HepG2 (cell line): Measurements from ENCODE around the gene BBS12. TPM values are rescaled to one million over a fixed set of nuclear protein-coding genes. Genes with fewer than 3 reads are reported as not detected.

ENCODE experiments used
- BCLAF1 ChIP-seq: fragments of 450-650 bp; IDR thresholded peaks from 2 replicates; pipeline ENCODE4 v1.6.1; 2017; ENCODE audit warnings: mild to moderate bottlenecking
- EEA1 ChIP-seq: sonication (generic); formaldehyde crosslinking; IDR thresholded peaks from 2 replicates; pipeline ENCODE4 v1.5.1; 2020; ENCODE audit warnings: mild to moderate bottlenecking, missing genetic modification reagents, borderline replicate concordance
- GATAD2A ChIP-seq: IDR thresholded peaks from 2 replicates; pipeline ENCODE4 v1.6.1; 2016
- KLF13 ChIP-seq: sonication (generic); formaldehyde crosslinking; IDR thresholded peaks from 2 replicates; pipeline ENCODE4 v1.4.0; 2020; ENCODE audit warnings: mild to moderate bottlenecking, missing genetic modification reagents
- MAZ ChIP-seq, 2 experiments: sonication (generic) in 1 of 2; formaldehyde crosslinking in 1 of 2; IDR thresholded peaks; 2 replicates each; pipeline versions ENCODE4 v1.5.0 to v1.6.1; 2012 to 2020; ENCODE audit warnings: low read depth in 2 of 2, mild to moderate bottlenecking in 2 of 2, borderline replicate concordance in 1 of 2, improper control_type of control experiment in 1 of 2, low read length in 1 of 2, missing genetic modification reagents in 1 of 2, moderate library complexity in 1 of 2
- NCOA1 ChIP-seq: sonication (generic); formaldehyde crosslinking; IDR thresholded peaks from 2 replicates; pipeline ENCODE4 v1.9.0; 2021; ENCODE audit warnings: missing genetic modification reagents
- SOX6 ChIP-seq, 2 experiments: fragments of 450-650 bp in 1 of 2; sonication (generic) in 1 of 2; formaldehyde crosslinking in 1 of 2; IDR thresholded peaks; 2 replicates each; pipeline versions ENCODE4 v1.4.0 to v1.6.1; 2017 to 2020; ENCODE audit warnings: antibody characterized with exemption in 1 of 2, mild to moderate bottlenecking in 1 of 2, missing genetic modification reagents in 1 of 2
- SP1 ChIP-seq, 2 experiments: fragments of 450-650 bp in 1 of 2; sonication (generic) in 1 of 2; formaldehyde crosslinking in 1 of 2; IDR thresholded peaks; 2 replicates each; pipeline versions ENCODE4 v1.4.0 to v1.6.1; 2016 to 2020; ENCODE audit warnings: missing genetic modification reagents in 1 of 2
- SYNCRIP ChIP-seq: fragments of 200-400 bp; formaldehyde crosslinking; IDR thresholded peaks from 2 replicates; pipeline ENCODE4 v1.6.1; 2018; ENCODE audit warnings: mild to moderate bottlenecking, low read depth, low read length; ENCODE audit not compliant: insufficient read depth
- TAF1 ChIP-seq: sonication (generic); formaldehyde crosslinking; IDR thresholded peaks from 2 replicates; pipeline ENCODE4 v1.4.0; 2020; ENCODE audit warnings: missing genetic modification reagents
- THYN1 ChIP-seq: sonication (generic); formaldehyde crosslinking; IDR thresholded peaks from 2 replicates; pipeline ENCODE4 v1.8.1; 2023; ENCODE audit warnings: low read depth, mild to moderate bottlenecking, moderate library complexity, missing genetic modification reagents, borderline replicate concordance
- ZBTB1 ChIP-seq: sonication (generic); formaldehyde crosslinking; IDR thresholded peaks from 2 replicates; pipeline ENCODE4 v1.4.0; 2020; ENCODE audit warnings: missing genetic modification reagents, borderline replicate concordance
- ZMYM2 ChIP-seq: sonication (generic); formaldehyde crosslinking; IDR thresholded peaks from 2 replicates; pipeline ENCODE4 v1.8.0; 2022; ENCODE audit warnings: mild to moderate bottlenecking, missing genetic modification reagents
- ZNF20 ChIP-seq: sonication (generic); formaldehyde crosslinking; IDR thresholded peaks from 2 replicates; pipeline ENCODE4 v1.4.0; 2020; ENCODE audit warnings: mild to moderate bottlenecking, moderate library complexity, missing genetic modification reagents
- ZNF232 ChIP-seq: sonication (generic); formaldehyde crosslinking; IDR thresholded peaks from 2 replicates; pipeline ENCODE4 v1.4.0; 2020; ENCODE audit warnings: missing genetic modification reagents, borderline replicate concordance
- ZNF235 ChIP-seq: sonication (generic); formaldehyde crosslinking; IDR thresholded peaks from 2 replicates; pipeline ENCODE4 v1.8.1; 2023; ENCODE audit warnings: mild to moderate bottlenecking, missing genetic modification reagents, borderline replicate concordance
- ZNF329 ChIP-seq: sonication (generic); formaldehyde crosslinking; IDR thresholded peaks from 2 replicates; pipeline ENCODE4 v1.9.0; 2021; ENCODE audit warnings: low read depth, mild to moderate bottlenecking, missing genetic modification reagents
- ZNF572 ChIP-seq: sonication (generic); formaldehyde crosslinking; IDR thresholded peaks from 2 replicates; pipeline ENCODE4 v1.5.1; 2020; ENCODE audit warnings: mild to moderate bottlenecking, missing genetic modification reagents
- ZNF619 ChIP-seq: sonication (generic); formaldehyde crosslinking; IDR thresholded peaks from 2 replicates; pipeline ENCODE4 v1.4.0; 2020; ENCODE audit warnings: mild to moderate bottlenecking, missing genetic modification reagents
- ZNF644 ChIP-seq: IDR thresholded peaks from 2 replicates; pipeline ENCODE4 v1.6.1; 2016; ENCODE audit warnings: low read depth
- ZNF891 ChIP-seq: sonication (generic); formaldehyde crosslinking; IDR thresholded peaks from 2 replicates; pipeline ENCODE4 v1.5.0; 2020; ENCODE audit warnings: mild to moderate bottlenecking, missing genetic modification reagents
- ZSCAN30 ChIP-seq: sonication (generic); formaldehyde crosslinking; IDR thresholded peaks from 2 replicates; pipeline ENCODE4 v1.5.0; 2020; ENCODE audit warnings: mild to moderate bottlenecking, missing genetic modification reagents
- polyA plus RNA-seq, 8 experiments: library from polyadenylated mRNA; depleted of rRNA in 3 of 8; stranded (reverse) in 7 of 8; unstranded in 1 of 8; fragments of >200 nt; fragmentation: Illumina TruSeq in 4 of 8; extraction: Trizol in 4 of 8; gene quantifications; 2 replicates each; pipeline versions ENCODE4 v1.2.1 to v1.2.3, GENCODE V29; 2011 to 2016; ENCODE audit warnings: low read depth in 4 of 8, missing spikeins in 1 of 8, mixed read lengths in 1 of 8; ENCODE audit not compliant: insufficient read depth in 1 of 8
- total RNA-seq, 5 experiments: library from RNA; depleted of rRNA; stranded (reverse); fragments of >200 nt; fragmentation: Illumina TruSeq; extraction: Trizol; gene quantifications; 2 replicates each; pipeline ENCODE4 v1.2.3, GENCODE V29; 2016; ENCODE audit warnings: low read depth in 1 of 5
- TF ChIP-seq, protein P1 (sequence below): sonication (generic); formaldehyde crosslinking; IDR thresholded peaks from 2 replicates; pipeline ENCODE4 v1.4.0; 2020; ENCODE audit warnings: missing genetic modification reagents
- TF ChIP-seq, protein P2 (sequence below): sonication (generic); formaldehyde crosslinking; IDR thresholded peaks from 2 replicates; pipeline ENCODE4 v1.5.0; 2020; ENCODE audit warnings: mild to moderate bottlenecking, missing genetic modification reagents

BBS12 gene
- total and polyA plus RNA-seq, 2 of the 13 experiments (the other 11 are each of a cell fraction or from before 2014, with no cell fraction given): 0.32 to 1.7 TPM

DNA sequence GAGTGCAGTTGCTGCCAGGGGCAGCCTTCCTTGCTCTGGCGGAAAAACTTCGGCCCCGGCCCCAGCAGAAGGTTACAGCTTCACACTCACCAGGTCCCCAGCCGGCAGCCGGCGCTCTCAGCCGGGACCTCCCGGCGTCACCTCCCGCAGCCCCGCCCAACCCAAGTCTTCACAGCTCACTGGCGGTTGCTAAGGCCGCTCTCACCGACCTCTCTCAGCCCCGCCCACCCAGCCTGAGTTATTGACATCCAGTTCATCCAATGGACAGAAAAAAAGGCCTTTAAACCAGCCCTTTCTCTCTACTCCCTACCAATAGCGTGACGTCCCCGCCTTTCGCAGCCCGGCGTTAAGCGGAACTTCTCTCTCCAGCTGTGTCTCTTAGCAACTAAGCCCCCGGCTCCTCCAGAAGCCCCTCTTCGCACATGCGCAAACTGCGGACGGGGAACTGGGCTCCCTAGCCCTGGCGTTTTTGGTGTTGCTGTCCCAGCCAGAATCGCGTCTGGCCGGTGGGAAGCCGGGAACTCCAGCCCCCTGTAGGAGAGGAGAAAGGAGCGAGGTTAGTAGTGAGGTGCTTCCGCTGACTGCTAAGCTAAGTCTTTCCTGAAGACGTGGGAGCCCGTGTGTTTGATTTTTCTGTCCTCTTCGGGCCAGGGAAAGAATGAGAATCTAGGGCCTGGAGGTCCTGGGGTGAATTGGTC is at the start of gene BBS12 (continued):
- TF ChIP-seq EEA1 (CRISPR knock-in tag) (no peak), BCLAF1 (no peak), GATAD2A (no peak), ZNF329 (CRISPR knock-in tag) (no peak), KLF13 (no peak), SYNCRIP (no peak), ZNF619 (CRISPR knock-in tag) (no peak), NCOA1 (CRISPR knock-in tag) (no peak), ZNF232 (CRISPR knock-in tag) (0 out of 2 replicates have a peak, but pooled peaks have one; percentile 23), SP1 (IDR thresholded peaks at IDR 0.05) (no peak), SP1 (CRISPR knock-in tag; IDR thresholded peaks at IDR 0.05) (peak; percentile 81), ZBTB1 (CRISPR knock-in tag) (no peak), ZSCAN30 (CRISPR knock-in tag) (no peak), SOX6 (IDR thresholded peaks at IDR 0.05) (no peak), SOX6 (CRISPR knock-in tag; IDR thresholded peaks at IDR 0.05) (0 out of 2 replicates have a peak, but pooled peaks have one; percentile 14), ZNF235 (CRISPR knock-in tag) (no peak), ZNF572 (CRISPR knock-in tag) (0 out of 2 replicates have a peak, but pooled peaks have one; percentile 69), ZNF20 (CRISPR knock-in tag) (no peak), ZNF644 (CRISPR knock-in tag) (no peak), THYN1 (CRISPR knock-in tag) (no peak), MAZ (IDR thresholded peaks at IDR 0.05; ENCODE audit: borderline replicate concordance, low read depth, low read length) (peak; percentile 62; the same call in 1 of the 2 replicates), MAZ (CRISPR knock-in tag; IDR thresholded peaks at IDR 0.05; ENCODE audit: low read depth) (peak; percentile 46; the same call in 1 of the 2 replicates), ZNF891 (CRISPR knock-in tag) (no peak), ZMYM2 (no peak), TAF1 (CRISPR knock-in tag) (no peak; the same call in 1 of the 2 replicates)
- TF ChIP-seq, protein P1, sequence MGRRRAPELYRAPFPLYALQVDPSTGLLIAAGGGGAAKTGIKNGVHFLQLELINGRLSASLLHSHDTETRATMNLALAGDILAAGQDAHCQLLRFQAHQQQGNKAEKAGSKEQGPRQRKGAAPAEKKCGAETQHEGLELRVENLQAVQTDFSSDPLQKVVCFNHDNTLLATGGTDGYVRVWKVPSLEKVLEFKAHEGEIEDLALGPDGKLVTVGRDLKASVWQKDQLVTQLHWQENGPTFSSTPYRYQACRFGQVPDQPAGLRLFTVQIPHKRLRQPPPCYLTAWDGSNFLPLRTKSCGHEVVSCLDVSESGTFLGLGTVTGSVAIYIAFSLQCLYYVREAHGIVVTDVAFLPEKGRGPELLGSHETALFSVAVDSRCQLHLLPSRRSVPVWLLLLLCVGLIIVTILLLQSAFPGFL (CRISPR knock-in tag): no peak
- TF ChIP-seq, protein P2, sequence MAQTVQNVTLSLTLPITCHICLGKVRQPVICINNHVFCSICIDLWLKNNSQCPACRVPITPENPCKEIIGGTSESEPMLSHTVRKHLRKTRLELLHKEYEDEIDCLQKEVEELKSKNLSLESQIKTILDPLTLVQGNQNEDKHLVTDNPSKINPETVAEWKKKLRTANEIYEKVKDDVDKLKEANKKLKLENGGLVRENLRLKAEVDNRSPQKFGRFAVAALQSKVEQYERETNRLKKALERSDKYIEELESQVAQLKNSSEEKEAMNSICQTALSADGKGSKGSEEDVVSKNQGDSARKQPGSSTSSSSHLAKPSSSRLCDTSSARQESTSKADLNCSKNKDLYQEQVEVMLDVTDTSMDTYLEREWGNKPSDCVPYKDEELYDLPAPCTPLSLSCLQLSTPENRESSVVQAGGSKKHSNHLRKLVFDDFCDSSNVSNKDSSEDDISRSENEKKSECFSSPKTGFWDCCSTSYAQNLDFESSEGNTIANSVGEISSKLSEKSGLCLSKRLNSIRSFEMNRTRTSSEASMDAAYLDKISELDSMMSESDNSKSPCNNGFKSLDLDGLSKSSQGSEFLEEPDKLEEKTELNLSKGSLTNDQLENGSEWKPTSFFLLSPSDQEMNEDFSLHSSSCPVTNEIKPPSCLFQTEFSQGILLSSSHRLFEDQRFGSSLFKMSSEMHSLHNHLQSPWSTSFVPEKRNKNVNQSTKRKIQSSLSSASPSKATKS (CRISPR knock-in tag): no peak
